Activated T-helper 17 cell treated with anti-CD3 and anti-CD28 coated beads, Interleukin-2, amount 50 U/mL, for 72 hours (primary cell): ENCODE results near the gene SMKR1. TPM values are rescaled to one million over a fixed set of nuclear protein-coding genes. Genes with fewer than 3 reads are reported as not detected.

Experiments
- ATAC-seq: fragments of 150-1000 bp; cut with Tn5 transposase; replicated peaks from 2 replicates; pipeline ENCODE4 v1.10.0; 2021; ENCODE audit warnings: mild to moderate bottlenecking, moderate library complexity
- H3K27ac Mint-ChIP-seq: one replicate; pipeline ENCODE4 v1.8.0; 2022; ENCODE audit warnings: mixed read lengths
- H3K27me3 Mint-ChIP-seq: one replicate; pipeline ENCODE4 v1.8.0; 2022; ENCODE audit warnings: mixed read lengths
- H3K36me3 Mint-ChIP-seq: one replicate; pipeline ENCODE4 v1.8.0; 2022; ENCODE audit warnings: low read depth, mild to moderate bottlenecking, mixed read lengths
- H3K4me1 Mint-ChIP-seq: one replicate; pipeline ENCODE4 v1.8.0; 2022; ENCODE audit warnings: mixed read lengths
- H3K4me3 Mint-ChIP-seq: one replicate; pipeline ENCODE4 v1.8.0; 2022; ENCODE audit warnings: mild to moderate bottlenecking, mixed read lengths
- H3K9me3 Mint-ChIP-seq: one replicate; pipeline ENCODE4 v1.8.0; 2022; ENCODE audit warnings: mixed read lengths
- total RNA-seq, 2 donors: library from RNA; stranded (reverse); gene quantifications; one replicate each; pipeline ENCODE4 v1.2.3, GENCODE V29; 2022

SMKR1 gene
- total RNA-seq, result 1 to 10 TPM; 1.3 to 1.9 TPM

DNA sequence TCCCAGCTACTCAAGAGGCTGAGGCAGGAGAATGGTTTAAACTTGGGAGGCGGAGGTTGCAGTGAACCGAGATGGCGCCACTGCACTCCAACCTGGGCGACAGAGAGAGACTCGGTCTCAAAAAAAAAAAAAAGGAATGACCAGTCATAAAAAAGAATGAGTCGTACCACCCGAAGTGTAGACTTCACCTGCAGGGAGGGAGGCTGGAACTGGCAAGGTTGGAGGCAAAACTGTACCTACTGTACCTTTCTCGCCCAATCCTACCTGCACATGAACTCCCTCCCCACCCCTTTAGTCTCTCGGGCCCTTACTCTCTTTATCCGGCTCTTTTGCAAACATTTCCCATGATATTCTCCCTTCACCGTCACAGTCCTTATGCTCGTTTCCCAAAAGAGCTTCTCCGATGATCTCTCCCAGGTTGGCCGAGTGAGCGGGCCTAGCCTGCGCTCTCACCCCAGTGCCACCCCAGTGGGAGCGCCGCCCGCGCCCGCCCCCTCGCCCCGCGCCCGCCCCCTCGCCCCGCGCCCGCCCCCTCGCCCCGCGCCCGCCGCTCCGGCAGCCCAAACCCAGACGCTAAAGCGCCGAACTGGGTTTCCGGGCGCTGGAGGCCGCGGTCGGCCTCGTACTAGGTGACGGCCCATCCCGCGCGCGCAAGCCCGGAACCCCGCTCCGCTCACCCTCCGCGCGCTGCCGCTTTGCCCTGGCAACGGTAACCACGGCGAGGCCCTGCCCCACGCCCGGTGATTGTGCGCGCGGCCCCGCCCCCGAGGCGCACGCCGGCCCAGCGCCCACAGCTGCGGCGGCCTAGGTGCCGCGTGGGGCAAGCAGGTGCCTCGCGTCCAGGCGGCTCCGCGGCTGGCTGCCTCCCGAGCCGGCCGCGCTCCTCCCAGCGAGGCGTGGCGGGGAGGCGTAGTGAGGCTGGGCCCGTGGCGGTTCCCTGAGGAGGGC, at the start of gene SMKR1:
SMKR1 (plus strand) TSS at position 772 of the 948 bp plus-strand sequence. CDS start 294 bp downstream, outside the sequence.
- Mint-ChIP-seq H3K4me1 (peaks cover 7% of the 10 kb centered on the region), H3K4me3 (peak within 1 kb of the TSS; percentile 69), H3K27me3 (no peaks in the 10 kb centered on the region), H3K36me3 (no peaks in the 10 kb centered on the region), H3K27ac (peak within 1 kb of the TSS; percentile 67), H3K9me3 (no peaks in the 10 kb centered on the region)
- peak; percentile 98 for ATAC-seq

DNA sequence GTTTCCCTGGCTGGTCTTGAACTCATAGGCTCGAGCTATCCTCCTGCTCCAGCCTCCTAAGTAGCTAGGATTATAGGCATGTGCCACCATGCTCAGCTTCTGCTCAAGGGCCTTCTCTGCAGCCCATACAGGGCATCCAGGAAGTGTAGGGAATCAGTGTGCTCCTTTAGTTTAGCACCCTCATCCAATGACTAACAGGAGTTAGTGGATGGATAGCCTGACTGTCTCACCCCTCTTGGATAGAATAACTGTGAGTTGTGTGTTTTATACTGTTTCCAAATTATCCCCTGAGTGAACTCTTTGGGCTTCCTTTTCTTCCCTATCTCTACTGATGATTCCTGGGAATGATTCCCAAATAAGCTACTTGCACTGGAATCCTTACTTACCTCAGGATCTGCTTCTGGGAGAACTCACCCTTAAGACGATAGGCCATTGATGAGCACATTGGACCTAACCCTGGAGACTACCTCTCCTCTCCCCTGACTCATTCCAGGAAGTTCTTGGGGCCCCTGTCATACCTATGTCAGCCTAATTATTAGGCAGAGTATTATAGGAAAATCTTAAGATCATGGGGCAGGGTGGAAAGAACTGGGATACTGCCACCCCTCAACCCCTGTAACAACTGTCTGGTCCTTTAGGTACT, 49.6 kb upstream of the SMKR1 start:
- ATAC-seq, result no peak
- no peak overlapping the region for H3K4me3 Mint-ChIP-seq
- H3K4me1 Mint-ChIP-seq, result peaks cover 8% of the 10 kb centered on the region
- H3K9me3 Mint-ChIP-seq, result no peaks in the 10 kb centered on the region
- H3K27ac Mint-ChIP-seq, result peak overlapping the region; percentile 43
- H3K27me3 Mint-ChIP-seq, result no peaks in the 10 kb centered on the region
- H3K36me3 Mint-ChIP-seq, result no peaks in the 10 kb centered on the region

DNA sequence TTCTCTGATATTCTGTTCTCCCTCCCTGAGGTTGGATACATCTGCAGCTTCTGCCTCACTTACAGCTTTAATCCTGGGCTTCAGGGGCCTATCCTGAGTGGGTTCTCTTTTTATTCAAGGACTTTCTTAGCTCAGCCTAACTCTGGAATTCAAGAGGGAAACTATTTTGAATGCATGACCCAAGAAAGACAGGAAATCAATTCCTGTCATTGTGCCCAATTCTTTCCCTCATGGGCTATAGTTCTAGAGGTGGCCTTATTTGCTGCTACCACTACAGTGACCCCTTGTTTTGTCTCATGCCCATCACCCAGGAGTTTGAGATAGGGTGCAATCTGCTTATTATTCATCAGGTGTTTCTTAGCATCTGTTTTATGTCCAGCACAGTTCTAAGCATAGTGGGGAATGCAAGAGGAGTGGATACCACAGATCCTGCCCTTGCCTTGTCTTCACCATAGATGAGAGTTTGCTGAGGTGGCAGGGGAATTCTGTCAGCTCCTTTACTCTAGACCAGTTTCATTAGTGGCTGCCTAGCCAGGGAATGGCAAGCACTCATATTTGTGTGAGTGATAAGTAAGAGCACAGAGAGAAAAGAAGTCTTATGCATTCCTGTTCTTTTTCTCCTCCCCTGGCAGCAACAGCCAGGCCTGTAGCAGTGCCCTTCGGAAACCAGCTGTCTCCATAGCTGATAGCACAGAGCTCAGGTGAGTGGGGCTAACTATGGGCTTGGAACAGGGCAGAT, 48.7 kb upstream of the SMKR1 start:
- H3K36me3 Mint-ChIP-seq, result no peaks in the 10 kb centered on the region
- no peaks in the 10 kb centered on the region for H3K27me3 Mint-ChIP-seq
- H3K9me3 Mint-ChIP-seq, result no peaks in the 10 kb centered on the region
- peaks cover 8% of the 10 kb centered on the region for H3K4me1 Mint-ChIP-seq
- ATAC-seq, result no peak
- H3K4me3 Mint-ChIP-seq, result no peak overlapping the region
- H3K27ac Mint-ChIP-seq, result peak overlapping the region; percentile 43

DNA sequence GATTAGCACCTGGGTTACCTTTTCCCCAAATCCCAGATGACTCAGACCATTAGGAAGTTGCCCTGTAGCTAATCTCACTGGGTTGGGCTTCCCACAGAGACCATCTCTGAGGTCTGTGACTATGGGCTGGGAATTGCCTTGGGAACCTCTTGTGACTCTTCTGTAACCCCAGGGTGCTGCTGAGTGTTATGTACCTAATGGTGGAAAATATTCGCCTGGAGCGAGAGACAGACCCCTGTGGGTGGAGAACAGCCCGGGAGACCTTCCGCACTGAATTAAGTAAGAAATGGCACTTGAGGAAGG, 48.1 kb upstream of the SMKR1 start:
- H3K9me3 Mint-ChIP-seq, result no peaks in the 10 kb centered on the region
- no peak overlapping the region for H3K4me3 Mint-ChIP-seq
- H3K36me3 Mint-ChIP-seq, result no peaks in the 10 kb centered on the region
- no peak overlapping the region for H3K27ac Mint-ChIP-seq
- no peak for ATAC-seq
- H3K4me1 Mint-ChIP-seq, result peaks cover 8% of the 10 kb centered on the region
- H3K27me3 Mint-ChIP-seq, result no peaks in the 10 kb centered on the region

DNA sequence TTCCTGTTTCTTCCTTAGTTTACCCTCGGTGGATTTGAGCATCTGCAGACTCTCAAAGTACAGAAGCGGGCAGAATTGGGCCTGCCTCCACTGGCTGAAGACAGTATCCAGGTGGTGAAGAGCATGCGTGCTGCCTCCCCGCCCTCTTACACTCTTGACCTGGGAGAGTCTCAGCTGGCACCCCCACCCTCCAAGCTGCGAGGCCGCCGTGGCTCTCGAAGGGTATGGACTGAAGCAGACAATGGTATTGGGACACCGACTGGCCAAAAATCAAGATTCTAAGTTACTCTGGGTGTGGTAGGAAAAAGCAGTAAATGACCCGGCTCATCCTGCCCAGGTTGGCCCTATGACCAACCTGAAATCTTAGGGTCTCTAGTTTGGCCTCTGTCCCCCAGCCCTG, 45.9 kb upstream of the SMKR1 start:
- ATAC-seq, result no peak
- H3K27ac Mint-ChIP-seq, result no peak overlapping the region
- H3K4me3 Mint-ChIP-seq, result no peak overlapping the region
- no peaks in the 10 kb centered on the region for H3K36me3 Mint-ChIP-seq
- no peaks in the 10 kb centered on the region for H3K9me3 Mint-ChIP-seq
- no peaks in the 10 kb centered on the region for H3K27me3 Mint-ChIP-seq
- peaks cover 5% of the 10 kb centered on the region for H3K4me1 Mint-ChIP-seq

DNA sequence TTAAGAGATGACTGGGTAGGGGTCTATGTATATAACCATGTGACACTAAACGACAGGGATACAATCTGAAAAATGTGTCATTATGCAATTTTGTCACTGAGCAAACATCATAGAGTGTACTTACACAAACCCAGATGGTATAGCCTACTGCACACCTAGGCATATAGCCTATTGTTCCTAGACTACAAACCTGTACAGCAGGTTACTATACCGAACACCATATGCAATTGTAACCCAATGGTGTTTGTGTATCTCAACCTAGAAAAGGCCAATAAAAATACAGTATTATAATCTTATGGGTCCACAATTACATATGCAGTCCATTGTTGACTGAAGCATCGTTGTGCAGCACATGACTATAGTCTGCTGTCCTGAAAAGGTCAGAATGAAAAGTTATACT, 45.2 kb upstream of the SMKR1 start:
- H3K4me3 Mint-ChIP-seq, result no peak overlapping the region
- H3K27me3 Mint-ChIP-seq, result no peaks in the 10 kb centered on the region
- no peak for ATAC-seq
- H3K9me3 Mint-ChIP-seq, result no peaks in the 10 kb centered on the region
- no peaks in the 10 kb centered on the region for H3K36me3 Mint-ChIP-seq
- H3K4me1 Mint-ChIP-seq, result peaks cover 5% of the 10 kb centered on the region
- H3K27ac Mint-ChIP-seq, result no peak overlapping the region

DNA sequence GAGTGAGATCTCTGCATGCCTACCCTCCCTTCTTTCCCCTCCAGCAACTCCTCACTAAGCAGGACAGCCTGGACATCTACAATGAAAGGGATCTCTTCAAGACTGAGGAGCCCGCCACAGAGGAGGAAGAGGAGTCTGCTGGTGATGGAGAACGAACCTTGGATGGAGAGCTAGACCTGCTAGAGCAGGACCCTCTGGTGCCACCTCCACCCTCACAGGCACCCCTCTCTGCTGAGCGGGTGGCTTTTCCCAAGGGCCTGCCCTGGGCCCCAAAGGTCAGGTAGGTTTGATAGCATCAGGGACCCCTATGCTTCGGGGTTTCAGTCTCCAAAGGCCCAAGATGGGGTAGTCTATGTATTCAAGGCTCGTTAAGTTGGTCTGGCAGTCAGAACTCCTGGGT, 44.2 kb upstream of the SMKR1 start:
- no peak overlapping the region for H3K27ac Mint-ChIP-seq
- no peaks in the 10 kb centered on the region for H3K4me1 Mint-ChIP-seq
- H3K27me3 Mint-ChIP-seq, result no peaks in the 10 kb centered on the region
- H3K36me3 Mint-ChIP-seq, result no peaks in the 10 kb centered on the region
- no peaks in the 10 kb centered on the region for H3K9me3 Mint-ChIP-seq
- H3K4me3 Mint-ChIP-seq, result no peak overlapping the region
- no peak for ATAC-seq

DNA sequence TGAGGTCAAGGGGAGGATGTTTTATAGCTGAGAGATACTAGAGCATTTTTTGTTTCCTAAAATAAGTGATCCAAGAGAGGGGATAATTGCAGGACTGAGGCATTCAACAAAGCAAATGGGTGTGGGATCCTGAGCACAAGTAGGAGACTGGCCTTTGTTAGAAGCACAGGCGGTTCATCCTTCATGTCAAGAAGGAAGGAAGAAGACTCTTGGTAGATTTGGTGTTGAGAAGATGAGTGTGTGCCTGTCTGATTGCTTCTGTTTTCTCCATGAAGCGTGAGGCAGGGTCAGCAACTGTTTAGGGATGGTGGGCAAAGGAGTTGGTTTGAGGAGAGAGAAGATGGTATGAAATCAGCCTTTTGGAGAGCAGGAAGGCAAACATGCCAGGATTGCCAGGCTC, 40.5 kb upstream of the SMKR1 start:
- no peaks in the 10 kb centered on the region for H3K9me3 Mint-ChIP-seq

DNA sequence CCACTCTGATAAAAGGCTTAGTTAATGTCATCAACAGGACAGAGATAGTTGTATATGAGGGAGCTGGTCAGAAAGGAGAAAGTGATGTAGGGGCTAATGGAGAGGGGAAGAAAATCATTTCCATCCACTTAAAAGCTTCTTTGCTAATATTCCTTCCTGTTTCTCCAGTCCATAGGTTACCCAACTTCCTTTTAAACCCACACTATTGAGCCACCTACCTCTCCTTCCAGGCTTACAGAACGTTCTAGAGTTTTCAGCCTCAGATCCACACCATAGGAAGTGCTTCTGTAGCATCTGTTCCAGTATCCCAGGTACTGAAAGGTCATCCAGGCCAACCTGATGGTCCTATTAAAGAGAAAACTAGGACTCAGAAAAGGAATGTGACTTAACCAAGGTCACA, 39.9 kb upstream of the SMKR1 start:
- Mint-ChIP-seq H3K27ac (no peak overlapping the region), H3K9me3 (no peaks in the 10 kb centered on the region), H3K27me3 (no peaks in the 10 kb centered on the region), H3K4me1 (no peaks in the 10 kb centered on the region), H3K4me3 (no peak overlapping the region), H3K36me3 (no peaks in the 10 kb centered on the region)
- no peak for ATAC-seq

More for the DNA sequence above, 40.5 kb upstream of the SMKR1 start:
- no peak overlapping the region for H3K4me3 Mint-ChIP-seq
- H3K4me1 Mint-ChIP-seq, result no peaks in the 10 kb centered on the region
- H3K36me3 Mint-ChIP-seq, result no peaks in the 10 kb centered on the region
- H3K27ac Mint-ChIP-seq, result no peak overlapping the region
- ATAC-seq, result no peak
- H3K27me3 Mint-ChIP-seq, result no peaks in the 10 kb centered on the region

DNA sequence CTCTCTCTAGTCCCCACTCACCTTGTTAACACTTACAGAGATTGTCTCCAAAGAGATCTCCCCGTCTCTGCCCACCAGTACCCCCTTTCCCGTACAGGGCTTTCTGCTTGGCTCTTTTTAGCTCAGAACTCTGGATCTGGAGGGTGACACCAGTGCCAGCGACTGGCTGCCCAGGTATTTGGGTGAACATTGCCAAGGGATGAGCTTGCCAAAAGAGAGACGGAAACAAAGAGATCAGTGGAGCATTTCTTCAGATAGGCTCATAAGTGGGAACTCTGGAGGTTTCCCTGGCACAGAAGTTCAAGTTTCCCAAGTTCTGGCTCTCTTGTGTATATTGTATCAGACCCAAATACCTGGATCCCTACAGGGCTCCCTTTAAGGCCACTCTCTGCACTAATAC, 38.1 kb upstream of the SMKR1 start:
- no peak for ATAC-seq
- Mint-ChIP-seq H3K4me1 (no peaks in the 10 kb centered on the region), H3K9me3 (no peaks in the 10 kb centered on the region), H3K27me3 (no peaks in the 10 kb centered on the region), H3K36me3 (no peaks in the 10 kb centered on the region), H3K27ac (no peak overlapping the region), H3K4me3 (no peak overlapping the region)

DNA sequence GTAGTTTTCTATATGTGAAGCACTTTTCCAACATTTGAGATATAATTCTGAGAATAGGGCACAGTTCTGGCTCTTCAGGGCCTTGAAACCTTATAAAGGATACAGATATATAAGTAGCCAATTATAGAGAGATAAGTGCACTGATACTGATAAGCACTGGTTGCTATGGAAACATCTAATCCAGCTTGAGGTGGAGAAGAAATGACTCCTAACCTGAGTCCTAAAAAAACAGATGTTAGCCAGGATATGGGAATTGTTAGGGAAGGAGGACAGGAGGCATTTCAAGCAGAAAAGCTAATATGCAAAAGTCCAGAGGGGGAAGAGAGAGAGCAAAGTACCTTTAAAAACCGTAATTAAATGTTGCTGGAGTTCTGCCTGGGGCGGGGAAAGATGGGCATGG, 37.3 kb upstream of the SMKR1 start:
- Mint-ChIP-seq H3K4me3 (no peak overlapping the region), H3K9me3 (no peaks in the 10 kb centered on the region), H3K36me3 (no peaks in the 10 kb centered on the region), H3K27ac (no peak overlapping the region), H3K4me1 (no peaks in the 10 kb centered on the region), H3K27me3 (no peaks in the 10 kb centered on the region)
- no peak for ATAC-seq

DNA sequence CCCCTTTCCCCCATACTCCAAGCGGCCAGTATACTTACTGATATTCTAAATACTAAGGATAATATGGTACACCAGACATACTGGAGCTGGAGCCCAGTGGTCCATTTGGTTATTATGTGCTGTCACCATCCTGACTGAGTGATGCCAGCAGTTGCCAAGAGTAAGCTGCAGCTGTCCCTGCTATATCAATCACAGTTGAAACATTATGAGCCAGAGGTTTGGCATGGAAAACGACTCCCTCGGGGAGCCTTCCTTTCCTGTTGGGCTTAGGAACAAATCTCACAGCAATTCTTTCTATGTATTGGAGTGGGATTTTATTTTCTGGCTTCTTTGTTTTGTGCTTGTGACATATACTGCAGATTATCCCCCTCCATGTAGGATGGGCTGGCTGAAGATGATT, 35.5 kb upstream of the SMKR1 start:
- H3K4me3 Mint-ChIP-seq, result no peak overlapping the region
- H3K9me3 Mint-ChIP-seq, result no peaks in the 10 kb centered on the region
- H3K27ac Mint-ChIP-seq, result no peak overlapping the region
- no peak for ATAC-seq
- H3K27me3 Mint-ChIP-seq, result no peaks in the 10 kb centered on the region
- peaks cover 7% of the 10 kb centered on the region for H3K4me1 Mint-ChIP-seq
- peaks cover 14% of the 10 kb centered on the region for H3K36me3 Mint-ChIP-seq

DNA sequence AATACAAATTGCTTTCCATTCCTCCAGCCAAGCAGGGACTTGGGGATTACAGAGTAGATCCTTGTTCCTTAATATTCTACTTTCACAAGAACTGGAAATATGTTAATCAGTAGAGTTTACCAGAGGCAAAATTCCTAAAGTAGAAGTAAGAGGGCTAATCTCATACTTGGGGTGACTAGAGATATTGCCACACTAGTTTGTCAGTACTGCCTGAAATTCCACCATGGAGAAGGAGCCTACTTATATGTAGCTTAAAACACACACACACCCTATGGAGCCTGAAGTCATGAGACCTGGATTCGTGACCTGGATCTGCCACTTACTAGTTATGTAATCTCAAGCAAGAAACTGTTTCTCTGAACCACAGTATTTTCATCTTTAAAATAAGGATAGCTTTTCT, 34.2 kb upstream of the SMKR1 start:
- Mint-ChIP-seq H3K27me3 (no peaks in the 10 kb centered on the region), H3K4me1 (peaks cover 7% of the 10 kb centered on the region), H3K9me3 (no peaks in the 10 kb centered on the region), H3K36me3 (peaks cover 14% of the 10 kb centered on the region), H3K4me3 (no peak overlapping the region), H3K27ac (no peak overlapping the region)
- ATAC-seq, result no peak

DNA sequence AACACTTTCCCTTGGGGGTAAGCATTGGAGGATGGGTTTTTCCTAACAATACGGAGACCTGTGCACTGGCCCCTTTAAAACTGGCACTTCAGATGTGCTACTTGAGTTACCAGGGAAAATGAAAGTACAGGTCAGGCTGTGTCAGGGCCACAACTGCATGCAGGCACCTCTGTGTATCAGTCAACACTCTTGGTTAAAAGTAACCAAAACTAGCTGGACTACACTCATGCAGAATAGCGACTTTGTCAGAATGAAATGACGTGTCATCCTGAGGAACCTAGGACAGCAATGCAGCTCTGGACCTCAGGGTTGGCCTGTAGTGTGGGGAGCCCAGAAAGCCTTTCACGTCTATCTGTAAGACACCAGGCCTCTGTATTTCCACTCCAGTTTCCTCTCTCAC, 33.8 kb upstream of the SMKR1 start:
- peaks cover 7% of the 10 kb centered on the region for H3K4me1 Mint-ChIP-seq
- ATAC-seq, result no peak
- H3K4me3 Mint-ChIP-seq, result no peak overlapping the region
- no peaks in the 10 kb centered on the region for H3K9me3 Mint-ChIP-seq
- no peaks in the 10 kb centered on the region for H3K27me3 Mint-ChIP-seq
- H3K27ac Mint-ChIP-seq, result no peak overlapping the region
- peaks cover 18% of the 10 kb centered on the region for H3K36me3 Mint-ChIP-seq

DNA sequence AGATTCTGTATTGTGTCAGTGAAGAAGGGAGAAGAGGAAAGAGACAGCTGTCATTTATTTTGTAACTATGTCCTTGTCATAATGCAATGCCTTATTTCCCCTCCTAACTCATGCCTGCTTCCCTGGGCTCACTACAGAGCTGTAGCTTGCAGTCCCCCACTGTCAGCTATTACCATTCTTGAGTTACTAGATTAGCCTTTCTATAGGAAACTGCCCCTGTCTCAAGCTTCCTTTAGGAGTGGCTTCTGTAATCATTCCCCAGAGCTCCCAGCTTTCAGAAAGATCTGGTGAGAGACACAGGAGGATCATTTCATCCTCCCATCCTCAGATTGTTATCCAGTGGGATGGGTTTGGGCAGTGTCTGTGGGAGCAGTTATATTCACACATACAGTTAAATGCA, 32.4 kb upstream of the SMKR1 start:
- peaks cover 7% of the 10 kb centered on the region for H3K4me1 Mint-ChIP-seq
- H3K4me3 Mint-ChIP-seq, result no peak overlapping the region
- no peaks in the 10 kb centered on the region for H3K9me3 Mint-ChIP-seq
- no peak for ATAC-seq
- H3K27ac Mint-ChIP-seq, result peak overlapping the region; percentile 43
- peaks cover 30% of the 10 kb centered on the region for H3K36me3 Mint-ChIP-seq
- H3K27me3 Mint-ChIP-seq, result no peaks in the 10 kb centered on the region
